GM18907 (cell line): ENCODE results near the gene DYNLL1.

Source experiments
- ATAC-seq: cut with Tn5 transposase; IDR thresholded peaks from one replicate; pipeline ENCODE4 v1.9.1; 2021; ENCODE audit warnings: mild to moderate bottlenecking, moderate library complexity; ENCODE audit not compliant: unreplicated experiment

DYNLL1 gene

DNA sequence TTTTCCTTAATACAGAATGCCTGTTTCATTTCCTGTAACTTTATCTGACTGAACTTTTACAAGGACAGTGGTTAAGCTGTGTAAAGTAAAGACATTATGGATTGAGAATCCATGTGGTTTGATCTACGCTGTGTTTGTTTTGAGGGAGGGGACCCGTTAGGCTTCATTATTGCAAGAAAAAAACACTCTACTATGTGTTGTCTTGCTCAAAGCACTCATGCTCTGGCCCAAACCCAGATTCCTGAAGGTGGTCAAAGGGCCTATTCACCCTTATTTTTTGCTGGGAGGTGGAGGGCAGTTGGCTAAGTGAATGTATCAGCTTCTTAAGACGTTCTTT lies 50.1 kb downstream of the DYNLL1 start:
- ATAC-seq = no peak
